ENCODE results near the gene CBFA2T2. TPM values are rescaled to one million over a fixed set of nuclear protein-coding genes. Genes with fewer than 3 reads are reported as not detected.
"Not testable (repeated sequence)": the region's sequence is repeated elsewhere in the genome, so short reads cannot be mapped to it uniquely, and the experiment has no call there.

CBFA2T2 gene
- total RNA-seq, 1 donor from 2014 or later: 13.6 TPM

- DNase-seq (ENCODE audit: low read depth): no peak
Measured at GRCh38 chr20:33549229-33549999, 59.5 kb downstream of the CBFA2T2 start.

GRCh38 chr20:33551778-33552177 lies 61.9 kb downstream of the CBFA2T2 start:
- no peak for DNase-seq (ENCODE audit: low read depth)

GRCh38 chr20:33552519-33552918 lies 62.6 kb downstream of the CBFA2T2 start:
- no peak for DNase-seq (ENCODE audit: low read depth)

- DNase-seq (ENCODE audit: low read depth): no peak
Measured at GRCh38 chr20:33553516-33553915, 63.6 kb downstream of the CBFA2T2 start.

DNA sequence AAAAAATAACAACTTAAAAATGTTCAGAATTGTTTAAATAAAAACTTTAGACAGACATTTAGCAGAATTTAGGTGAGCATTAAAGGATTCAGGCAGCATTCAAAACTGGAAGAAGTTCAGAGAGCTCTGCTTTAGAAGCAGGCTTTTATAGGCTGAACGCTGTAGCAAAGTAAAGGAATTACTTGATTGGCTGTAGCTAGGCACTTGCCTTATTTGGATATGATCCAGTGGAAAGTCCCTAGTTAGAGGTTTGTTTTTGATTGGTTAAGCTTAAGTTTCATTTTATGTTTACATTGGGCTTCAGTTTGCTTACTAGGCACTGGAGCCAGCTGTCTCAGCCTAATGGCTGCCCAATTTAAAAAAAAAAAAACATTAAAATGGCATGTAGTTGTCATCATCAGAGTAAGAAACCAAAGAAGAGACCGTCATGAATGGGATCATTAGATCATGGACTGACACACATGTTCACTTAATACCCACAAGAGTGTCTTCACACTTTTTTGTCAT lies 65.1 kb downstream of the CBFA2T2 start:
- DNase-seq (ENCODE audit: low read depth): peak; percentile 99

DNA sequence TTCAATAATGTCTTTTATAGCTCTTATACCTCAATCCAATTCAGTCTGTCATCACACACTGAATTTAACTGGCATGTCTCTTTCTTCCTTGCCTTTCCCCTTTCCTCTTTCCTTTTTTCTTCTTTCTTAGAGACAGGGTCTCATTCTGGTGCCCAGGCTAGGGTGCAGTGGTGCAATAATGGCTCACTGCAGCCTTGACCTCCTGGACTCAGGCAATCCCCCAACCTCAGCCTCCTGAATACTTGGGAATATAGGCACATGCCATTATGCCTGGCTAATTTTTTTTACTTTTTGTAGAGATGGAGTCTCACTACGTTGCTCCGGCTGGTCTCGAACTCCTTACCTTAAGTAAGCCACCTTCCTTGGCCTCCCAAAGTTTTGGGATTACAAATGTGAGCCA lies 65.9 kb downstream of the CBFA2T2 start:
- no peak for DNase-seq (ENCODE audit: low read depth)

- DNase-seq (ENCODE audit: low read depth): peak; percentile 40
Measured at GRCh38 chr20:33556246-33556645, 66.3 kb downstream of the CBFA2T2 start.

- no peak for DNase-seq (ENCODE audit: low read depth)
Measured at GRCh38 chr20:33558348-33559144, 68.7 kb downstream of the CBFA2T2 start.

GRCh38 chr20:33559212-33559611 lies 69.3 kb downstream of the CBFA2T2 start:
- DNase-seq (ENCODE audit: low read depth): no peak

GRCh38 chr20:33560026-33560425 lies 70.1 kb downstream of the CBFA2T2 start:
- no peak for DNase-seq (ENCODE audit: low read depth)

DNA sequence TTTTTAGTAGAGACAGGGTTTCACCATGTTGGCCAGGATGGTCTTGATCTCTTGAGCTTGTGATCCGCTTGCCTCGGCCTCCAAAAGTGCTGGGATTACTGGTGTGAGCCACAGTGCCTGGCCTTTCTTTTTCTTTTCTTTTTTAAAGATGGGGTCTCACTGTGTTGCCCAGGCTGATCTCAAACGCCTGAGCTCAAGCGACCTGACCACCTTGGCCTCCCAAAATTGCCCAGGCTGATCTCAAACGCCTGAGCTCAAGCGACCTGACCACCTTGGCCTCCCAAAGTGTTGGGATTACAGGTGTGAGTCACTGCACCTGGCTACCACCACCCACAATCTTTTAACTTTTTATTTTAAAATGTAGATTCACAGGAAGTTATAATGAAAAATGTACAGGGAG lies 71.2 kb downstream of the CBFA2T2 start:
- DNase-seq (ENCODE audit: low read depth): not testable (repeated sequence)

- peak; percentile 87 for DNase-seq (ENCODE audit: low read depth)
Measured at GRCh38 chr20:33561692-33562601, 72.1 kb downstream of the CBFA2T2 start.

- DNase-seq (ENCODE audit: low read depth): no peak
Measured at GRCh38 chr20:33563788-33564187, 73.9 kb downstream of the CBFA2T2 start.

- no peak for DNase-seq (ENCODE audit: low read depth)
Measured at GRCh38 chr20:33566781-33567603, 77.1 kb downstream of the CBFA2T2 start.

DNA sequence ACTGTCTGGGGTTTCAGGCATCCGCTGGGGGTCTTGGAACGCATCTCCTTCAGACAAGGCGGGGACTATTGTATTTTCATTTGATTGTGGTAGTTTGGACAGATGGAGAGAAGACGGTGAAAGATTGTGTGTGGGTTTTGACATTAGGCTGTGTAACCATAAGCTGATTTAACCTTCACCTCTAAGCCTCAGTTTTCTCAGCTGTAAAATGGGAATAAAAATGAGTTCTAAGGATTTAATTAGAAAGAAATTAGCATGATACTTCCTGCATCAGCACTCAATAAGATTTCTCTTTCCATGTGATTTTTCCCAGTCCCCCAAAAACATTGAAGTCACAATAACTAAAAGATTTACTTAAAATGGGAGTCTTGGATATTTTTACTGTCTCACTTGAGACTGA lies 78.1 kb downstream of the CBFA2T2 start:
- DNase-seq (ENCODE audit: low read depth): no peak

DNA sequence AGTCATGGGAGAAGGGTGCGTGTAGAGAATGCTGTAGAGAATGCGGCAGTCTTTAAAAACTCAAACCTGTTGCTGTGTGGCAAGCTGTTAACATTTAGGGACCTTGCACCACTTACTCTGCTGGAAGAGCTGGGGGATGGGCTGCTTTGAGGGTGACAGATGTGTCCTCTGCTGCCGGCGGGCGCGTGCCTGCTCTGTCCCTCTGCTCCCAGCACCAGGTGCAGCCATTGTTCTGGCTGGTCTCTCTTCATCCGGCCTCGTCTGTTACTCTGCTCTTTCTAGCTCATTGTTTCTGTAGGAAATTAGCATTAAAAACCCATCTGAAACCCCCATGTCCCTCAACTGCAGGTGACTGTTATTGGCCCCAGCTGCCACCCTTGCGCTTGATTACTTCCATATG lies 78.5 kb downstream of the CBFA2T2 start:
- no peak for DNase-seq (ENCODE audit: low read depth)

GRCh38 chr20:33568868-33569801 lies 79.2 kb downstream of the CBFA2T2 start:
- no peak for DNase-seq (ENCODE audit: low read depth)

- no peak for DNase-seq (ENCODE audit: low read depth)
Measured at GRCh38 chr20:33569802-33570391, 80.0 kb downstream of the CBFA2T2 start.

- DNase-seq (ENCODE audit: low read depth): no peak
Measured at GRCh38 chr20:33570743-33571142, 80.8 kb downstream of the CBFA2T2 start.
